Measurements from ENCODE around the gene SLC22A12.
"Not testable (repeated sequence)": the region's sequence is repeated elsewhere in the genome, so short reads cannot be mapped to it uniquely, and the experiment has no call there.

Gene SLC22A12

DNA sequence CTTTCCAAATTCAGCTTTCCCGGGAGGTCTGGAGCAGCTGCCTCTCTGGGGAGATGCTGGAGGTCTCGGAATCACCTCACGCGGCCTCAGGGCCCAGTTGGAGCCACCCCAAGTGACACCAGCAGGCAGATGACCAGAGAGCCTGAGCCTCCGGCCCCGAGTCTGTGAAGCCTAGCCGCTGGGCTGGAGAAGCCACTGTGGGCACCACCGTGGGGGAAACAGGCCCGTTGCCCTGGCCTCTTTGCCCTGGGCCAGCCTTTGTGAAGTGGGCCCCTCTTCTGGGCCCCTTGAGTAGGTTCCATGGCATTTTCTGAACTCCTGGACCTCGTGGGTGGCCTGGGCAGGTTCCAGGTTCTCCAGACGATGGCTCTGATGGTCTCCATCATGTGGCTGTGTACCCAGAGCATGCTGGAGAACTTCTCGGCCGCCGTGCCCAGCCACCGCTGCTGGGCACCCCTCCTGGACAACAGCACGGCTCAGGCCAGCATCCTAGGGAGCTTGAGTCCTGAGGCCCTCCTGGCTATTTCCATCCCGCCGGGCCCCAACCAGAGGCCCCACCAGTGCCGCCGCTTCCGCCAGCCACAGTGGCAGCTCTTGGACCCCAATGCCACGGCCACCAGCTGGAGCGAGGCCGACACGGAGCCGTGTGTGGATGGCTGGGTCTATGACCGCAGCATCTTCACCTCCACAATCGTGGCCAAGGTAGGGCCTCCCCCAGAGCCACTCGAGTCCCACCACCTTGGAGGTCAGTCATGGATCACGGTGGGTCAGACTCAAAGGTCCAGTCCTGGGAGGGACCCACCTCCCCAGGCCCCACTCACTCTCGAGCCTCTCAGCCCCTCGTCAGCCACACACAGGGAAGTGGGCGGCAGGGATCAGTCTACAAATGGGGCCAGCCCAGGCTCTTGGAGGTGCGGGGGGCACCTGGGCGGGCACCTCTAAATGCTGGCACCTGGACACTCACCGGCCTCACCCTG lies 525 bp downstream of the SLC22A12 start:
- DNase-seq, result no peak

DNA sequence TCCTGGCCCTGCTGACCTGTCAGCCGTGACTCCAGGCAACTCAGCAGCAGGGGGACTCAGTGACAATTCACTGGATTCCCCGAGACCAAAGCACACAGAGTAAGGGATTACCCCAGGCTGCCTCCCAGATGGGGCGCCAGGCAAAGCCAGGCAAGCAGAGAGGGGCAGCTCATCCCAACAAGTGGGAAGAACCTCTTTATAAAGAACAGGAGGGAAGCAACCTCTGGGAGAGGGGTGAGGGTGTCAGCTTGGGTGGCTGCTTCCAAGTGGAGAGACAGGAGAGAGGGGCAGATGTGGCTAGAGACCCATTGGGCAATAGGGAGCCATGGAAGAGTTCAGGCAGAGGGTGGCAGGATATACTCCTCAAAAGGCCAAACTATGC lies 1.2 kb downstream of the SLC22A12 start:
- no peak for DNase-seq

DNA sequence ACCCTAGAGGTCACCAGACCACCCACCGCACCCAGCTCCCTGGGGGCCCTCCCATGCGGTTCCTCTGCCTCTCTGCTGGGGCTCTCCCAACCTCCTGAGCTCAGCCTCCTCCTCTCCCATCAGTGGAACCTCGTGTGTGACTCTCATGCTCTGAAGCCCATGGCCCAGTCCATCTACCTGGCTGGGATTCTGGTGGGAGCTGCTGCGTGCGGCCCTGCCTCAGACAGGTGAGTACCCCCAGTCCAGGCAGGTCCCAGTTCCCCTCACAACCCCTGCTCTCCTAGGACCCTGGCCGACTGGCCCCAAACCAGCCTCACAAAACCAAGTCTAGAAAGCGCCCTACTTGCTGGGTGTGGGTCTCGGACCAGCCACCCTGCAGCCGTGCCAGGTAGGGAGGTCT lies 1.6 kb downstream of the SLC22A12 start:
- no peak for DNase-seq

DNA sequence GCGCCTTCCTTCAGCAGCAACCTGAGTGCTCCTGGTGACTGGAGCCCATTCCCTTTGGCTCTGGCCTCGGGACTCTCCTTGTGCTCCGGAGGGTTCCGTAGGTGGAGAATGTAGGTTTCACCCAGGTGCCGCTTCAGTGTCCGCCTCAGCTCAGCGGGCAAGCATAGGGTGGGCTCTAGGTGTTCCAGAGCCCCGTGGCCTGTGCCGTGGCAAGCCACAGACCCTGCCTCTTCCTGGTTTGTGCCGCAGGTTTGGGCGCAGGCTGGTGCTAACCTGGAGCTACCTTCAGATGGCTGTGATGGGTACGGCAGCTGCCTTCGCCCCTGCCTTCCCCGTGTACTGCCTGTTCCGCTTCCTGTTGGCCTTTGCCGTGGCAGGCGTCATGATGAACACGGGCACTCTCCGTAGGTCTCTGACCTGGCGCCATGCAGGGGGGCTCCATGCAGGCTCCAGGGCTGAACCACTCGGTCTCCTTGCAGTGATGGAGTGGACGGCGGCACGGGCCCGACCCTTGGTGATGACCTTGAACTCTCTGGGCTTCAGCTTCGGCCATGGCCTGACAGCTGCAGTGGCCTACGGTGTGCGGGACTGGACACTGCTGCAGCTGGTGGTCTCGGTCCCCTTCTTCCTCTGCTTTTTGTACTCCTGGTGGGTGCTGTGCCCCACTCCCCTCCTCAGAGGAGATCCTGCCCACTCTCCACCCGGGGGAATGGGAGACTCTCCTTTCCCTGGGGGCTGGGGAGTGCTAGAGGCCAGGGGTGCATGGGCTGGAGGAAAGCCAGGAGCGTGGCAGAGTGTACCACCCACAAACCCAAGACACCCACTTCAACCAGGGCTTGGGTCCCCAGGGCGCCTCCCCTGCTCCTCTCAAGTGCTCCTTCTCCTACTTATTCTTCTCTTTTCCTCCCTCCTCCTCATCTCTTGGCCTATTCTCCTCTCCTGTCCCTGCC lies 2.4 kb downstream of the SLC22A12 start:
- no peak for DNase-seq

DNA sequence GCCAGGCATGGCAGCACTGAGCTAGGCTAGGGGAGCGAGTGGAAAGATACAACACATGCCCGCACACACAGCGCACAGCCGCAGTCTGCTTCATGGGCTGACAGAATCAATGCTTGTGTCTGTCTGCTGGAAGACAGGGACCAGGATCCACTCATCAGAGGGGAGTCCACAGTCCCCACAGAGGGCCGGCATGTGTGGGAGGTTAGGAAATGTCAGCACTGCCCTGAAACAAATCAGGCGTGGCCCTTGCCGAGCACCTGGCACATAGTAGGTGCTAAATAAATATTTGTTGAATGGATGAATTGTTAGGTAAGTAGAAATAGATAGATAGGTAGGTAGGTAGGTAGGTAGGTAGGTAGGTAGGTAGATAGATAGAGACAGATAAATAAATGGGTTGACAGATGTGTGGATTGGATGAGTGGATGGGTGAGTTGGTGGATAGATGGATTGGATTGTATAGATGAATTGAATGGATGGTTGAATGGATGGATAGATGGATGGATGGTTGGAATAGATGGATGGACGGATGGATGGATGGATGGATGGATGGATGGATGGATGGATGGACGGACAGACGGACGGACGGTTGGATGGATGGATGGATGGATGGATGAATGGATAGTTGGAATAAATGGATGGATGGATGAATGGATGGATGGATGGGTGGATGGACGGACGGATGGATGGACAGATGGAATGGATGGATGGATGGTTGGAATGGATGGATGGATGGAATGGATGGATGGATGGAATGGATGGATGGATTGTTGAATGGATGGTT lies 3.3 kb downstream of the SLC22A12 start:
- DNase-seq, result no peak

DNA sequence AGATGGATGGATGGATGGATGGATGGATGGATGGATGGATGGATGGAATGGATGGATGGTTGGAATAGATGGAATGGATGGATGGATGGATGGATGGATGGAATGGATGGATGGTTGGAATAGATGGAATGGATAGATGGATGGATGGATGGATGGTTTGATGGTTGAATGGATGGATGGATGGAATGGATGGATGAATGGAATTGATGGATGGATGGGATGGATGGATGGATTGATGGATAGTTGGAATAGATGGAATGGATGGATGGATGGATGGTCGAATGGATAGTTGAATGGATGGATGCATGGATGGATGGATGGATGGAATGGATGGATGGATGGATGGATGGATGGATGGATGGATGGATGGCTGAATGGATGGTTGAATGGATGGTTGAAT lies 4.9 kb downstream of the SLC22A12 start:
- not testable (repeated sequence) for DNase-seq

DNA sequence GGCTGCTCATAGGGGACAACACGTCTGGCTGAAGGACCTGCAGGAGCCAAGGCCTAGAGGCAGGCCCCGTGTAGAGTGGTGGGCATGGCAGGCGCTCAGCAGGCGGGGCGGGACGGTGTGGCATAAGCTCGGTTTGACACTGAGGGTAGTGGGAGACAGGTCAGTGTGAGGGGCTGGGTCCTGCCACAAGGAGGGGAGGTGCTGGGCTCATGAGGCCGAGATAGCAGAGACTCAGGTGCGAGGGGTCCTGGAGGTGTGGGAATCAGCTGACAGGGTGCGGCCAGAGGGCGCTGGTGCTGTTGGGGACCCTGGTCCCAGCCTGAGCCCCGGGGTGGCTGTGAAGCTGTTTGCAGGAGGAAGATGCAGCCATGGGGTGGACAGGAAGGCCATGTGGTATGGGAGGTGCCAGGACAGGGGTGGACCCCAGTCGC lies 6.7 kb downstream of the SLC22A12 start:
- DNase-seq, result no peak

DNA sequence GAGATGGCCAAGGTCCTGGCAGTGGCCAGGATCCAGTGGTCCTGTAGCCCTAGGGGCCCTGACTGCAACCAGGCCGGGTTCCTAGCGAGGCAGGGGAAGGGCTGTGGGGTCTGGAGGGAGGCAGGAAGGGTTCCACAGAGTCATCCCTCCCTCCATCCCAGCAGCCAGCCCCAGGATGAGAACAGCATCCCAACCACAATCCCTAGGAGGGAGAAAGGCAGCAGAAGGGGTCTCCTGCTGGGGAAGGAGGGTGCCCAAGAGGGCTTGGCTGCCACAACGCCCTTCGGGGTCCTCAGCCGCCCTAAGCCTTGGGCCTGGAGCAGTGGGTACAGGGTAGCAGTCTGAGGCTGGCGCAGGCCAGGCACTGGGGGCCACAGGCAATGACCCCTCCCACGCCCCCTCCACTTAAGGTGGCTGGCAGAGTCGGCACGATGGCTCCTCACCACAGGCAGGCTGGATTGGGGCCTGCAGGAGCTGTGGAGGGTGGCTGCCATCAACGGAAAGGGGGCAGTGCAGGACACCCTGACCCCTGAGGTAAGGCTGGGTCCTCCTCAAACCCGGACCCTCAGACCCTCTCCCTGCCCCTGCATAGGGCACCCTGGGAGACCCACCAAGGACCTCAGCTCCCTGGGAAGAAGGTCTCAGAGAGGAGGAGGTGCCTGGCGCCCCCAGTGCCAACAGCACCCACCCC lies 7.2 kb downstream of the SLC22A12 start:
- no peak for DNase-seq

DNA sequence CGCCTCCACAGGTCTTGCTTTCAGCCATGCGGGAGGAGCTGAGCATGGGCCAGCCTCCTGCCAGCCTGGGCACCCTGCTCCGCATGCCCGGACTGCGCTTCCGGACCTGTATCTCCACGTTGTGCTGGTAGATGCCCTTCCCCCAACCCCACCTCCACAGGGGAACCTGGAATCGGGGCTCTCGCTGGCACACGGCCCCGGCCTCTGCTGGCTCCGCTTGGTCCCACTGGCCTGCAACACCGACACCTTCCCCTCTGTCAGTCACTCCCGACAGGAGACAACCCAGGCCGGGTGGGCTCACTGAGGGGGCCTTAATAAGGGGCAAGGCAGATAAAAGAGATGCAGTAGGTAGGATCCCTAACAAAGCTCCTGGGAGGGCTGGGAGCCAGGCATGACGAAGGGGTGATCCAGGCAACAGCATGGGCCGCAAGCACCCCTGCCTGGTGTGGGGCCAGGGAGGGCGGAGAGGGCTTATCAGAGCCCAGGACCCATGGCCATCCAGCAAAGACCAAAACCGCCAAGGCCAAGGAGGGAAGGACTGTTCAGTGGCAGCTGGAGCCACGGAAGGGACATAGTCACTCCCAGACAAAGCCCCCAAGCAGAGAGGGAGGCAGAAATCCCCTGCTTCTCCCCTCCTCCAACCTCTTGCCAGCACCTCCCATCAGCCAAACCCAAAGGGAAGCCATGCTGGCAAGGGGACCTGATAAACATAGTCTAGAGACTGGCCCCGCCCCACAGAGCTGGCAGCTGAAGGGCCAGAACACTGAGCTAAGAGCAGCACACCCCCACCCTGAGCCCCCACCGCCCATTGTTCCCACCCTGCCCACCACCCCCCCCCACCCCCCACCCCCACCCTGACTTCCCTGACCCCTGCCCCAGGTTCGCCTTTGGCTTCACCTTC lies 8.0 kb downstream of the SLC22A12 start:
- no peak for DNase-seq

DNA sequence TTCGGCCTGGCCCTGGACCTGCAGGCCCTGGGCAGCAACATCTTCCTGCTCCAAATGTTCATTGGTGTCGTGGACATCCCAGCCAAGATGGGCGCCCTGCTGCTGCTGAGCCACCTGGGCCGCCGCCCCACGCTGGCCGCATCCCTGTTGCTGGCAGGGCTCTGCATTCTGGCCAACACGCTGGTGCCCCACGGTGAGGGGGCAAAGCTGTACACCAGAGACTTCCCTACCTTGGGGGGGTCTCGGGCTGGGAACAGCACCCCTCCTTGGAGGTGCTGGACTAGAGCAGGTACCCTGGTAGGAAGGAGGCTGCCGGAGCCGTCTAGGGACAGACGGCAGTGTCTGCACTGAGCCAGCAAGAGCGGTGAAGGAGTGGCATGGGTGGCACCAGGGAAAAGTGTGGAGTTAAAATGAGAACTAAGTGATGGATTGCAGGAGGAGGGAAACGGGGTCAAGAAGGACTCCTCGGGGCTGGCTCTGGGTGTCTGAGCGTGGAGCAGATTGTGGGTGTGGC lies 8.7 kb downstream of the SLC22A12 start:
- DNase-seq, result no peak

DNA sequence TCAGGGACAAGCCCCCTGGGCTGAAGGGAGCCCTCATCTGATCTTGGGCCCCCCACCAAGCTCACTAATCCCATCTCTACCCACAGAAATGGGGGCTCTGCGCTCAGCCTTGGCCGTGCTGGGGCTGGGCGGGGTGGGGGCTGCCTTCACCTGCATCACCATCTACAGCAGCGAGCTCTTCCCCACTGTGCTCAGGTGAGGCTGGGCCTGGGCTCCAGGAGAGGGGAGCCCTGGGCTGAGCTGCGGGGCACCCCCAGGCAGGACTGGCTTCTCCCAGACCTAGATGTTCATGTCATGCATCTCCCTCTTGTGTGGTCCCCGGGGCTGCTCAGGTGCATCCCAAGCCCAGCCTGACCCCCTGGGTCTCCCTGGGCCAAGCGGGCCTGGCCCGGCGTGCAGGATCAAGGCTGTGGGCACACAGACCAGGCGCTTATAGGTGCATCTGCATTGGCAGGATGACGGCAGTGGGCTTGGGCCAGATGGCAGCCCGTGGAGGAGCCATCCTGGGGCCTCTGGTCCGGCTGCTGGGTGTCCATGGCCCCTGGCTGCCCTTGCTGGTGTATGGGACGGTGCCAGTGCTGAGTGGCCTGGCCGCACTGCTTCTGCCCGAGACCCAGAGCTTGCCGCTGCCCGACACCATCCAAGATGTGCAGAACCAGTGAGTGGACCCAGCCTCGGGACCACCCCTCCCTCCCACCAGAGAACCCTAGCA lies 9.4 kb downstream of the SLC22A12 start:
- DNase-seq, result no peak

DNA sequence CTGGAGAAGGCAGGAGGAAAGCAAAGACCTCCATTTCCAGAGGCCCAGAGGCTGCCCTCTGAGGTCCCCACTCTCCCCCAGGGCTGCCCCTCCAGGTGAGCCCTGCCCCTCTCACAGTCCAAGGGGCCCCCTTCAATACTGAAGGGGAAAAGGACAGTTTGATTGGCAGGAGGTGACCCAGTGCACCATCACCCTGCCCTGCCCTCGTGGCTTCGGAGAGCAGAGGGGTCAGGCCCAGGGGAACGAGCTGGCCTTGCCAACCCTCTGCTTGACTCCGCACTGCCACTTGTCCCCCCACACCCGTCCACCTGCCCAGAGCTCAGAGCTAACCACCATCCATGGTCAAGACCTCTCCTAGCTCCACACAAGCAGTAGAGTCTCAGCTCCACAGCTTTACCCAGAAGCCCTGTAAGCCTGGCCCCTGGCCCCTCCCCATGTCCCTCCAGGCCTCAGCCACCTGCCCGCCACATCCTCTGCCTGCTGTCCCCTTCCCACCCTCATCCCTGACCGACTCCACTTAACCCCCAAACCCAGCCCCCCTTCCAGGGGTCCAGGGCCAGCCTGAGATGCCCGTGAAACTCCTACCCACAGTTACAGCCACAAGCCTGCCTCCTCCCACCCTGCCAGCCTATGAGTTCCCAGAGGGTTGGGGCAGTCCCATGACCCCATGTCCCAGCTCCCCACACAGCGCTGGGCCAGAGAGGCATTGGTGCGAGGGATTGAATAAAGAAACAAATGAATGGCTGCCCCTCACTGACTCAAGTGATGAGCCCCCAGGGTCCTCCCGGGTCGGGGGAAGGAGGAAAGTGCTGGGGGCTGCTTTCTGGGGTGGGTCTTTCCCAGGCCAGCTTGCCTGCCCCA lies 10.8 kb downstream of the SLC22A12 start:
- DNase-seq, result no peak

DNA sequence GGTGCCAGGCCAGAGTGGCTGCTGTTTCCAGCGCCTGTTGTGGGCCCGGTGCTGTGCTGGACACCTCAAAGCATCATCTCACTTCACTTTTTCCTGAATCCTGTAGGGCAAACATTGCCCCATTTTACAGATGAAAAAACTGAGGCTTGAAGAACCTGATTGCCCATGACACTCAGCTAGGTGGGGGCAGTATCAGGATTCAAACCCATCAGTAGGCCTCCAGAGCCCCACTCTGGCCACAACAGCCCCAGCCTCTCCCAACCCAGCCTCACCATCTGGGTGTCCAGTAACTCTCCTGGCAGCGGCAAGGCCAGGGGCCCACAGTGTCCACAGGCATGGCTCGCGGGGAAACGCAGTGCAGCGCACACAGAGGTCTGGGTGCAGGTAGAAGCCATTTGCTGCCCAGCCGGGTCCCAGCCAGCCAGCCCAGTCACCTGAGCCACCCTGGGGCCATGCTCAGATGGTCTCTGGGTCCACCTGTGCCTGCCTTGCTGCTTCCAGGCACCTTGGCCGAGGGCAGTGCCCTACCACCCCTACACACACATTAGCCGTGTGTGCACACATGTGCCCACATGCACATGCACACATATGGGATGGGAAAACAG lies 11.5 kb downstream of the SLC22A12 start:
- DNase-seq, result no peak

DNA sequence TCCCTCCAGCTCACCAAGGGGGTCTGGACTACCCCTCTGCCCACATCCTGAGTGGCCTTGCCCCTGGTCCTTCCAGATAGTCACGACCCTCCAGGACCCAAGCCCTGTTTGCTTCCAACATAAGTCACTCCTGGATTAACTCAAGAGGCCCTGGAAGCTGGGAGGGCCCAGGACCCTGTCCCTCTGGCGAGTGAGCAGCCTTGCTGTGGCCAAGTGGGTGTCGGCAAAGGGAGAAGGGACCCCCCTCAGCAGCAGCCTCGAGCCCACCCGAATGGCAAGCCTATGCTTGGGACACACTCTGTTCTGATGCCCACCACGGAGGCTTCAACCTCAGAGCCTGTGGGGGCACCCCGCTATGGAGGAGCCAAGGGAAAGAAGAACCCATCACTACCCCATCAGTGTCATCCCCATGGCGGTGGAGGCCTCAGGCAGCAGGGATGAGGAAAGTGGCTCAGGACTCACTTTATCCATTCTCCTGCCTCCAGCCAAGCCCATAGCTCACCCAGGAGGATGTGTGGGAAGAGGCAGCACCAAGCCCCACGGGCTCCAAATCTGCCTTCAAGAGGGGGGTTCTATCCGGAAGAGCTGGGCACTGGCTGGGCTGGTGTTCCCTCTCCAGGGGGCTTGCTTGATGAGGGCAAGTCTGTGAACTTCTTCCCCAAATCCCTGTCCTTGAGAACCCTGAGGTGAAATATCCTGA lies 12.5 kb downstream of the SLC22A12 start:
- DNase-seq, result no peak

DNA sequence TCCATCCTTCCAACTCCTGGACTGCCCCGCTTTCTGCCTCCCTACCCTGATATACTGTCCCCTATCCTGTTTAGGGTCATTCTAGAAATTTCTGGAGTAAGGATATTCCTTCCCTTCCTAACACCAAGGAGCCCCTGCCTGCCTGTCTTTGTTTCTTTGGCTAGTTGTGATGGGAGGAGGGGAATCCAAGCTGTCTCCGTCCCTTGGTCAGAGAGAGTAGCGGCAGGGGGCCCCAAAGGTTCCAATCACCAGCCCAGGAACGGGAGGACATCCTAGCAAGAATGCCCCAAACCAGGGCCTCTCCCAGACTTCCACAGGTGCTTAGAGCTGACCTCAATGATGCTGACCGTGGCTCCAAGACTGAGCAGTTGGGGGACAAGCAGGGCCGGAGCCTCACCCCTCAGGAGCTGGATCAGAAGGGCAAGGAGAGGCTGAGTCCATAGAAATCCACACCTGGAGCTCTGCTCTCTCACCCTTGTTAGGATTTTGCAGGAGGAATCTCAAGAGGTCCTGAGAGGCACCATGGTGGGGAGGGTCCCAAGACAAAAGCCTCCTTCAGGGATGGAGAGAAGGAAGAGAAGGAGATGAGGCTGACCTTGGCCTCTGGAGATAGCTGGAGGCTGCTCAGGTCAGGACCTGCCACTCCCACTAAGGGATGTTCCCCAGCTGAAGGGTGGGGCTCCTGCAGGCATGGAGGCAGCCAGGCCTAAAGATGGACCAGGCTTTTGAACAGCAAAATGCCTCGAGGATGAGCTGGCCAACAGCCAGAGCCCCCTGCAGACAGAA lies 13.6 kb downstream of the SLC22A12 start:
- DNase-seq, result no peak

DNA sequence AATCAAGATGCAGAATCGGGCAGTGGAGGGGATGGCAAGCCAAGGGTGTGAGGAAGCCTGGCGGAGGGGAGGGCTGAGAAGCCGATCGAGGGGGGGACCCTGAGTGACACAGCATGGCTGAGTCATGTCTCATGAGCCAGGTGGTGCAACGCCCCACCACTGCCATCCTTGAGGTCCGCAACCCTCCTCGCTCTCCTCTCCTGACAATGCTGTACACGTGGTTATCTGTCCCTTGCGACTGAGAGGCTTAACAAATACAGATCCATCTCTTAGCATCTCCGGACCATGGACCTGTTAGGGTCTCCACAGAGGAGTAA lies 14.2 kb downstream of the SLC22A12 start:
- DNase-seq, result no peak

All from NCI-H526 treated with DMSO at 0.1 percent for 48 hours (cell line).